Colonic mucosa (tissue), 4 donors: ENCODE results near the gene UPF2. TPM values are rescaled to one million over a fixed set of nuclear protein-coding genes. Genes with fewer than 3 reads are reported as not detected.

Source experiments
- DNase-seq: peaks from one replicate; pipeline ENCODE4 v3.0.0-alpha.2; 2020
- H3K27ac ChIP-seq: fragments of 200-600 bp; one replicate; pipeline ENCODE4 v1.8.0; 2021
- H3K27me3 ChIP-seq: fragments of 200-600 bp; one replicate; pipeline ENCODE4 v1.8.0; 2021
- H3K36me3 ChIP-seq: fragments of 200-600 bp; one replicate; pipeline ENCODE4 v1.8.0; 2021
- H3K4me1 ChIP-seq: fragments of 200-600 bp; one replicate; pipeline ENCODE4 v1.8.0; 2021; ENCODE audit warnings: mild to moderate bottlenecking
- H3K4me3 ChIP-seq: fragments of 200-600 bp; one replicate; pipeline ENCODE4 v1.8.0; 2021
- H3K9ac ChIP-seq, 2 donors: one replicate each; pipeline ENCODE4 v1.7.0; 2013; ENCODE audit warnings: control low read depth in 2 of 2, low read depth in 2 of 2, low read length in 2 of 2
- H3K9me3 ChIP-seq: fragments of 200-600 bp; one replicate; pipeline ENCODE4 v1.8.0; 2021
- intact Hi-C: fragments of 100-400 bp; cut with DNase I; formaldehyde crosslinking; loops from one replicate; pipeline ENCODE4 v1.14.1; 2022
- total RNA-seq, 2 donors: library from RNA; stranded (reverse); fragmentation: NEBNext Ultra II Directional in 1 of 2; extraction: Animal tissue kit (Norgen Biotek cat#: 25700) in 1 of 2; gene quantifications; one replicate each; pipeline ENCODE4 v1.2.1, GENCODE V29; 2021
- TF ChIP-seq, protein P1 (sequence below): fragments of 200-600 bp; IDR thresholded peaks from one replicate; pipeline ENCODE4 v1.8.0; 2022; ENCODE audit warnings: antibody characterized with exemption, mild to moderate bottlenecking
- donor health status: healthy.
- donor health status: DM: no; HTN: no; CAD: no.
- donor health status: DM: no; HTN: no; CAD: no.

UPF2 gene
- total RNA-seq, 2 donors from 2014 or later: 21.9 to 25.6 TPM

DNA sequence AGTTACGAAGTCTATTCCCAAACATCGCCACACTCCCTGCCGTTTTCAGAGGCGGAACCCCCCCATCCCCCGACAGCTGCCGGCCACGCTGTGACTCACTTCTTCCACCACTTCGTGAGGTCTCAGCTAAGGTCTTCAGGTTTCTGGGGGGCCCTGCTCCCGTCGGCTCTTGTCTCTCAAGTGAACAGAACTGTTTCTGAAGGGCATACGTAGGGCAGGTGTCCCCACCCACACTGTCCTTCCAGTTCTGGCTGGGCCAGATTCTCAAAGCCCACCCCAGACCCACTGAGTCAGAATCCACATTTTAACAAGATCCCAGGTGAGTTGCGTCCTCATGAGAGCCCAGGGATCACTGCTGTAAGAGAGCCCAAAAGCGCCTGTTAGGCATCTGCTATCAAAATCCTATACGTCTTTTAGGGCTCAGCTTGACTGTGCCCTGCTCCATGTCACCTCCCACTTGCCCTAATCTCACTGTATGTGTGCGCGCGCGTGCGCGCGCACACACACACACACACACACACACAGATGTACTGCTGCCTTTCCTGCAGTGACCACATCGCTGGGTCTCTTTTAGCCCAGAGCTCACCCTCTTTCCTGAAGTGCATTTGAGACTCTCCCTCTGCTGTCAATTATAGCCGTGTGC lies 140.7 kb downstream of the UPF2 start:
- H3K27me3 ChIP-seq: no peaks in the 10 kb centered on the region
- TF ChIP-seq, protein P1, sequence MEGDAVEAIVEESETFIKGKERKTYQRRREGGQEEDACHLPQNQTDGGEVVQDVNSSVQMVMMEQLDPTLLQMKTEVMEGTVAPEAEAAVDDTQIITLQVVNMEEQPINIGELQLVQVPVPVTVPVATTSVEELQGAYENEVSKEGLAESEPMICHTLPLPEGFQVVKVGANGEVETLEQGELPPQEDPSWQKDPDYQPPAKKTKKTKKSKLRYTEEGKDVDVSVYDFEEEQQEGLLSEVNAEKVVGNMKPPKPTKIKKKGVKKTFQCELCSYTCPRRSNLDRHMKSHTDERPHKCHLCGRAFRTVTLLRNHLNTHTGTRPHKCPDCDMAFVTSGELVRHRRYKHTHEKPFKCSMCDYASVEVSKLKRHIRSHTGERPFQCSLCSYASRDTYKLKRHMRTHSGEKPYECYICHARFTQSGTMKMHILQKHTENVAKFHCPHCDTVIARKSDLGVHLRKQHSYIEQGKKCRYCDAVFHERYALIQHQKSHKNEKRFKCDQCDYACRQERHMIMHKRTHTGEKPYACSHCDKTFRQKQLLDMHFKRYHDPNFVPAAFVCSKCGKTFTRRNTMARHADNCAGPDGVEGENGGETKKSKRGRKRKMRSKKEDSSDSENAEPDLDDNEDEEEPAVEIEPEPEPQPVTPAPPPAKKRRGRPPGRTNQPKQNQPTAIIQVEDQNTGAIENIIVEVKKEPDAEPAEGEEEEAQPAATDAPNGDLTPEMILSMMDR: no peak
- H3K9me3 ChIP-seq: no peaks in the 10 kb centered on the region
- H3K36me3 ChIP-seq: no peaks in the 10 kb centered on the region
- intact Hi-C loops: no loop called here
- no peak overlapping the region for H3K9ac ChIP-seq
- DNase-seq: no peak
- H3K4me1 ChIP-seq: no peaks in the 10 kb centered on the region
- H3K27ac ChIP-seq: no peak overlapping the region
- H3K4me3 ChIP-seq: no peak overlapping the region

GRCh38 chr10:11901454-11901832 lies 141.2 kb downstream of the UPF2 start:
- TF ChIP-seq, protein P1: no peak
- DNase-seq: no peak
- no peaks in the 10 kb centered on the region for H3K9me3 ChIP-seq
- no peaks in the 10 kb centered on the region for H3K27me3 ChIP-seq
- no peak overlapping the region for H3K4me3 ChIP-seq
- intact Hi-C loops: no loop called here
- H3K27ac ChIP-seq: no peak overlapping the region
- H3K4me1 ChIP-seq: no peaks in the 10 kb centered on the region
- H3K36me3 ChIP-seq: no peaks in the 10 kb centered on the region
- H3K9ac ChIP-seq: no peak overlapping the region

DNA sequence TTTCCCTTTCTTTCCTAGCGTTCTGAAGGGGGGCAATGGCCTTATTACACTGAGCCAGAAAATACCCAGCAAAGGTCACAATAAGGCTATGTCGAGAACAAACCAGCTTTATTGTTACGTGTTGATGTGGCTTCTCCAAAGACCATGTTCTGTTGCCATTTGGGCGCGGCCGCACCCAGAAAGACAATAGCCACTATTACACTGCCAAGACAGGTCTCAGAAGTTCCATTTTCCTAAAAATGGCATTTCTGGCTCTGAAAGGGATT lies 141.6 kb downstream of the UPF2 start:
- no peaks in the 10 kb centered on the region for H3K4me1 ChIP-seq
- intact Hi-C loops: no loop called here
- H3K9ac ChIP-seq: no peak overlapping the region
- H3K4me3 ChIP-seq: no peak overlapping the region
- no peak overlapping the region for H3K27ac ChIP-seq
- no peaks in the 10 kb centered on the region for H3K9me3 ChIP-seq
- DNase-seq: no peak
- TF ChIP-seq, protein P1: no peak
- no peaks in the 10 kb centered on the region for H3K27me3 ChIP-seq
- H3K36me3 ChIP-seq: no peaks in the 10 kb centered on the region

GRCh38 chr10:11899067-11899876 lies 143.3 kb downstream of the UPF2 start:
- DNase-seq: no peak
- TF ChIP-seq, protein P1: no peak
- H3K9ac ChIP-seq: no peak overlapping the region
- no peaks in the 10 kb centered on the region for H3K27me3 ChIP-seq
- H3K9me3 ChIP-seq: no peaks in the 10 kb centered on the region
- H3K4me3 ChIP-seq: no peak overlapping the region
- H3K27ac ChIP-seq: no peak overlapping the region
- H3K4me1 ChIP-seq: no peaks in the 10 kb centered on the region
- H3K36me3 ChIP-seq: no peaks in the 10 kb centered on the region
- intact Hi-C loops: no loop called here

GRCh38 chr10:11898372-11899066 lies 144.1 kb downstream of the UPF2 start:
- TF ChIP-seq, protein P1: no peak
- no peak for DNase-seq
- H3K4me3 ChIP-seq: no peak overlapping the region
- H3K4me1 ChIP-seq: no peaks in the 10 kb centered on the region
- intact Hi-C loops: no loop called here
- no peaks in the 10 kb centered on the region for H3K9me3 ChIP-seq
- H3K9ac ChIP-seq: no peak overlapping the region
- no peaks in the 10 kb centered on the region for H3K27me3 ChIP-seq
- no peaks in the 10 kb centered on the region for H3K36me3 ChIP-seq
- no peak overlapping the region for H3K27ac ChIP-seq
